Adrenal gland (tissue), 12 donors: ENCODE measurements around the gene DIP2C. TPM values are rescaled to one million over a fixed set of nuclear protein-coding genes. Genes with fewer than 3 reads are reported as not detected.
A peak's percentile ranks its signal among the peaks of the same experiment; 100 is the strongest.
"Not testable (repeated sequence)": the region's sequence is repeated elsewhere in the genome, so short reads cannot be mapped to it uniquely, and the experiment has no call there.

Experiments
- DNase-seq, 7 donors: peaks; one replicate each; pipeline ENCODE4 v3.0.0-alpha.2; 2019 to 2020
- H3K27ac ChIP-seq, 5 donors: fragments of 200-600 bp; sonication (generic) in 4 of 5; 1 replicate in 3 of 5; 2 replicates in 2 of 5; pipeline versions ENCODE4 v1.5.1 to v1.8.0; 2016 to 2020; ENCODE audit warnings: mild to moderate bottlenecking in 1 of 5
- H3K27me3 ChIP-seq: fragments of 200-600 bp; 2 replicates; pipeline ENCODE4 v1.8.0; 2021
- H3K36me3 ChIP-seq, 2 donors: fragments of 200-600 bp; replicated peaks in 1 of 2; 1 replicate in 1 of 2; 2 replicates in 1 of 2; pipeline versions ENCODE4 v1.5.1 to v1.8.0; 2018 to 2022
- H3K4me1 ChIP-seq, 2 donors: fragments of 200-600 bp; replicated peaks in 1 of 2; 1 replicate in 1 of 2; 2 replicates in 1 of 2; pipeline versions ENCODE4 v1.5.1 to v1.8.0; 2018 to 2021
- H3K4me3 ChIP-seq, 4 donors: fragments of 200-600 bp; sonication (generic) in 3 of 4; one replicate each; pipeline ENCODE4 v1.5.1; 2016 to 2018
- H3K9me3 ChIP-seq, 3 donors: fragments of 200-600 bp; sonication (generic) in 1 of 3; replicated peaks in 1 of 3; 1 replicate in 2 of 3; 2 replicates in 1 of 3; pipeline versions ENCODE4 v1.5.1 to v1.8.0; 2016 to 2021
- POLR2A ChIP-seq, 2 donors: fragments of 450-650 bp; IDR thresholded peaks; one replicate each; pipeline ENCODE4 v1.6.1; 2017; ENCODE audit warnings: antibody characterized with exemption in 2 of 2, mild to moderate bottlenecking in 2 of 2, moderate library complexity in 1 of 2
- WGBS, 4 donors: extraction: QIAGEN DNeasy Blood & Tissue Kit in 2 of 4; methylation state at CpG; one replicate each; pipeline versions ENCODE4 v1.1.5 to v1.1.7; 2013 to 2017; 5-methylcytosine and 5-hydroxymethylcytosine counted together
- intact Hi-C, 2 donors: fragments of 100-400 bp; cut with DNase I; formaldehyde crosslinking; loops; one replicate each; pipeline versions ENCODE4 v1.14.1 to v1.15.0; 2022 to 2023
- polyA plus RNA-seq, 3 donors: library from polyadenylated mRNA; stranded (reverse); fragments of 200-250 nt in 2 of 3; fragments of 350-450 nt in 1 of 3; fragmentation: Illumina TruSeq in 1 of 3; extraction: RNeasy Lipid Tissue Mini Kit (QIAGEN cat#74804) in 1 of 3; gene quantifications; one replicate each; pipeline ENCODE4 v1.2.3, GENCODE V29; 2013 to 2014
- total RNA-seq, 9 donors: library from RNA; depleted of rRNA in 4 of 9; stranded (reverse); fragments of >200 nt in 4 of 9; fragments of 120-200 nt in 1 of 9; fragmentation: NEBNext Ultra II Directional in 1 of 9; extraction: Animal tissue kit (Norgen Biotek cat#: 25700) in 1 of 9; gene quantifications; one replicate each; pipeline versions ENCODE4 v1.1.0 to v1.2.4, GENCODE V29; 2013 to 2023
- TF ChIP-seq, protein P1 (sequence below), 6 experiments: fragments of 450-650 bp in 4 of 6; fragments of 200-600 bp in 2 of 6; sonication (generic) in 1 of 6; IDR thresholded peaks; 1 replicate in 5 of 6; 2 replicates in 1 of 6; pipeline versions ENCODE4 v1.5.1 to v1.8.0; 2016 to 2021; ENCODE audit warnings: antibody characterized with exemption in 6 of 6, mild to moderate bottlenecking in 2 of 6, moderate library complexity in 1 of 6
- donor health status: healthy with polysubstance abuse.
- donor health status: Bipolar disorder and iron deficiency.
- donor health status: DM: yes; HTN: yes; CAD: no.
- donor health status: DM: no; HTN: no; CAD: no.
- donor health status: DM: no; HTN: no; CAD: no.
- donor health status: DM: yes; HTN: yes; CAD: no.

DIP2C gene
- total and polyA plus RNA-seq, 12 donors, result 4.8 to 23.9 (median 19.7) TPM

GRCh38 chr10:598415-599170 lies 90.9 kb downstream of the DIP2C start:
- no peaks in the 10 kb centered on the region for H3K9me3 ChIP-seq
- no peaks in the 10 kb centered on the region for H3K36me3 ChIP-seq
- H3K27ac ChIP-seq, result no peak overlapping the region
- WGBS, 4 donors, result 73 to 87% (median 75%) methylated on average over 15 to 17 of the region's 17 CpGs
- no peak for TF ChIP-seq POLR2A (IDR thresholded peaks at IDR 0.05)
- TF ChIP-seq, protein P1, sequence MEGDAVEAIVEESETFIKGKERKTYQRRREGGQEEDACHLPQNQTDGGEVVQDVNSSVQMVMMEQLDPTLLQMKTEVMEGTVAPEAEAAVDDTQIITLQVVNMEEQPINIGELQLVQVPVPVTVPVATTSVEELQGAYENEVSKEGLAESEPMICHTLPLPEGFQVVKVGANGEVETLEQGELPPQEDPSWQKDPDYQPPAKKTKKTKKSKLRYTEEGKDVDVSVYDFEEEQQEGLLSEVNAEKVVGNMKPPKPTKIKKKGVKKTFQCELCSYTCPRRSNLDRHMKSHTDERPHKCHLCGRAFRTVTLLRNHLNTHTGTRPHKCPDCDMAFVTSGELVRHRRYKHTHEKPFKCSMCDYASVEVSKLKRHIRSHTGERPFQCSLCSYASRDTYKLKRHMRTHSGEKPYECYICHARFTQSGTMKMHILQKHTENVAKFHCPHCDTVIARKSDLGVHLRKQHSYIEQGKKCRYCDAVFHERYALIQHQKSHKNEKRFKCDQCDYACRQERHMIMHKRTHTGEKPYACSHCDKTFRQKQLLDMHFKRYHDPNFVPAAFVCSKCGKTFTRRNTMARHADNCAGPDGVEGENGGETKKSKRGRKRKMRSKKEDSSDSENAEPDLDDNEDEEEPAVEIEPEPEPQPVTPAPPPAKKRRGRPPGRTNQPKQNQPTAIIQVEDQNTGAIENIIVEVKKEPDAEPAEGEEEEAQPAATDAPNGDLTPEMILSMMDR (IDR thresholded peaks at IDR 0.05), result no peak
- no peak overlapping the region for H3K4me3 ChIP-seq
- H3K27me3 ChIP-seq, result no peaks in the 10 kb centered on the region
- peak in 1 of 7 donors; percentile 10 for DNase-seq
- intact Hi-C loops, result no loop called here
- H3K4me1 ChIP-seq, result peaks cover 0 to 12% of the 10 kb centered on the region in 2 donors

GRCh38 chr10:597976-598375 lies 91.5 kb downstream of the DIP2C start:
- intact Hi-C loops, result no loop called here
- WGBS, 4 donors, result 89 to 94% (median 91%) methylated on average over 17 of the region's 17 CpGs
- TF ChIP-seq, protein P1 (IDR thresholded peaks at IDR 0.05), result no peak
- no peak for TF ChIP-seq POLR2A (IDR thresholded peaks at IDR 0.05)
- Histone ChIP-seq H3K36me3 (no peaks in the 10 kb centered on the region), H3K27ac (no peak overlapping the region), H3K27me3 (no peaks in the 10 kb centered on the region), H3K9me3 (no peaks in the 10 kb centered on the region), H3K4me1 (peaks cover 0 to 12% of the 10 kb centered on the region in 2 donors), H3K4me3 (no peak overlapping the region)
- peak in 1 of 7 donors; percentile 1 for DNase-seq

DNA sequence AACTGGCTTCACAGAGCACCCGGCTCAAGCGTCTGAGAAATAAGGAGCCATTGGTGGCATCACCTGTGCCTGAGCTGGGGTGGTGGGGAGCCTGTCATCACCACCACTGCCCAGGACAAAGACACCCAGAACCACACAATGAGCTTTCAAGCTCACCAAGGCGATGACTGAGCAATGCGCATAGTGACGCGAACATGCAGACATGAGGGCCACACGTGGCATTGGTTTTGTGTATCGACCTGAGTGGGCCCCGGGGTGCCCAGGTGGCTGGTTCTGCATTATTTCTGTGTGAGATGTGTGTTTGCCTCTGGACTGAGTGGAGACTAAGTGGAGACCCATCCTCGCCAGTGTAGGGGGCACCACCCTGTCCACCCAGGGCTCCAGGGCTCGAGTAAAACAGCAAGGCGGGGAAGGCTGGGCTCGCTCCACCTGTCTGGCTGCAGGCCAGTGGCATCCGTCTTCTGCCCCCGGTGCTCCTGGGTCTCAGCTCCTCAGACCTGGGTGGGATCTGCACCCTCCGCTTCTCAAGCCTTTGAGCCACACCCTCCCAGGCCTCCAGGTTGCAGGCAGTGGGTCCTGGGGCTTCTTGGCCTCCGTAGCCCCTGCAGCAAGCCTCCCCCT lies 92.6 kb downstream of the DIP2C start:
- H3K36me3 ChIP-seq, result no peaks in the 10 kb centered on the region
- peak in 1 of 7 donors; percentile 8 for DNase-seq
- intact Hi-C loops, result no loop called here
- H3K4me1 ChIP-seq, result peaks cover 0 to 12% of the 10 kb centered on the region in 2 donors
- whole genome bisulfite sequencing, 4 donors, result 95 to 97% (median 96%) methylated on average over 16 to 17 of the region's 17 CpGs
- H3K9me3 ChIP-seq, result no peaks in the 10 kb centered on the region
- TF ChIP-seq, protein P1 (IDR thresholded peaks at IDR 0.05), result no peak
- TF ChIP-seq POLR2A (IDR thresholded peaks at IDR 0.05), result no peak
- H3K27ac ChIP-seq, result no peak overlapping the region
- H3K4me3 ChIP-seq, result no peak overlapping the region
- no peaks in the 10 kb centered on the region for H3K27me3 ChIP-seq

DNA sequence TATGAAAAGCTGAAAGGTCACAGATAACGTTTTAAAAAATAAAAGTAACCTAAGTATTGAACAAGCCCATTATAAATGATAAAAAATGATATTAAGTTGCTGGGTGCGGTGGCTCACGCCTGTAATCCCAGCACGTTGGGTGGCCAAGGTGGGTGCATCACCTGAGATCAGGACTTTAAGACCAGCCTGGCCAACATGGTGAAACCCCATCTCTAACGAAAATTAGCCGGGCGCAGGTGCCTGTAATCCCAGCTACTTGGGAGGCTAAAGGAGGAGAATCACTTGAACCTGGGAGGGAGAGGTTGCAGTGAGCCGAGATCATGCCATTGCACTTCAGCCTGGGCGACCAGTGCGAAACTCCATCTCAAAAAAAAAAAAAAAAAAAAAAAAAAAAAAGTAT lies 93.3 kb downstream of the DIP2C start:
- H3K36me3 ChIP-seq, DNase-seq, intact Hi-C loops, H3K4me3 ChIP-seq, H3K9me3 ChIP-seq, H3K27me3 ChIP-seq, H3K27ac ChIP-seq, H3K4me1 ChIP-seq: not testable (repeated sequence)
- WGBS, 4 donors, result 95 to 100% (median 97%) methylated on average over 10 of the region's 10 CpGs
